CD4-positive, alpha-beta T cell treated with Interleukin-6 at 100 ng/mL for 8 hours (primary cell): ENCODE data around the gene JMY.
A peak's percentile ranks its signal among the peaks of the same experiment; 100 is the strongest.
"Not testable (repeated sequence)": the region's sequence is repeated elsewhere in the genome, so short reads cannot be mapped to it uniquely, and the experiment has no call there.

Source experiments
- DNase-seq: peaks from one replicate; pipeline ENCODE4 v3.0.0-alpha.2; 2020; ENCODE audit warnings: mixed read lengths, low spot score

JMY gene

DNA sequence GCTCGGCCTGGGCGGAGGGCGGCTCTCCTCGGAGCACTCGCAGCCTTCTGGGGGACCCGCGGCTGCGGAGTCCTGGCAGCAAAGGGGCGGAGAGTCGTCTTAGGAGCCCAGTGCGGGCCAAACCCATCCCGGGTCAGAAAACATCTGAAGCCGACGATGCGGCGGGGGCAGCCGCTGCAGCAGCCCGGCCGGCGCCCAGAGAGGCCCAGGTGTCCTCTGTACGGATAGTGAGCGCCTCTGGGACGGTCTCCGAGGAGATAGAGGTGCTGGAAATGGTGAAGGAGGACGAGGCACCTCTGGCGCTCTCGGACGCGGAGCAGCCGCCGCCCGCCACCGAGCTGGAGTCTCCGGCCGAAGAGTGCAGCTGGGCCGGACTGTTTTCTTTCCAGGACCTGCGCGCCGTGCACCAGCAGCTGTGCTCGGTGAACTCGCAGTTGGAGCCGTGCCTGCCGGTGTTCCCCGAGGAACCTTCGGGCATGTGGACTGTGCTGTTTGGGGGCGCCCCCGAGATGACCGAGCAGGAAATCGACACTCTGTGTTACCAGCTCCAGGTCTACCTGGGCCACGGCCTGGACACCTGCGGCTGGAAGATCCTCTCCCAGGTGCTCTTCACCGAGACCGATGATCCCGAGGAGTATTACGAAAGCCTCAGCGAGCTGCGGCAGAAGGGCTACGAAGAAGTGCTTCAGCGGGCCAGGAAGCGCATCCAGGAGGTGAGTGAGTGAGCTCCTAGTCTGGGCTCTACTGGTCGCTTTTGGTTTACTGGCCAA, 1.2 kb downstream of the JMY start:
- peak; percentile 10 for DNase-seq

DNA sequence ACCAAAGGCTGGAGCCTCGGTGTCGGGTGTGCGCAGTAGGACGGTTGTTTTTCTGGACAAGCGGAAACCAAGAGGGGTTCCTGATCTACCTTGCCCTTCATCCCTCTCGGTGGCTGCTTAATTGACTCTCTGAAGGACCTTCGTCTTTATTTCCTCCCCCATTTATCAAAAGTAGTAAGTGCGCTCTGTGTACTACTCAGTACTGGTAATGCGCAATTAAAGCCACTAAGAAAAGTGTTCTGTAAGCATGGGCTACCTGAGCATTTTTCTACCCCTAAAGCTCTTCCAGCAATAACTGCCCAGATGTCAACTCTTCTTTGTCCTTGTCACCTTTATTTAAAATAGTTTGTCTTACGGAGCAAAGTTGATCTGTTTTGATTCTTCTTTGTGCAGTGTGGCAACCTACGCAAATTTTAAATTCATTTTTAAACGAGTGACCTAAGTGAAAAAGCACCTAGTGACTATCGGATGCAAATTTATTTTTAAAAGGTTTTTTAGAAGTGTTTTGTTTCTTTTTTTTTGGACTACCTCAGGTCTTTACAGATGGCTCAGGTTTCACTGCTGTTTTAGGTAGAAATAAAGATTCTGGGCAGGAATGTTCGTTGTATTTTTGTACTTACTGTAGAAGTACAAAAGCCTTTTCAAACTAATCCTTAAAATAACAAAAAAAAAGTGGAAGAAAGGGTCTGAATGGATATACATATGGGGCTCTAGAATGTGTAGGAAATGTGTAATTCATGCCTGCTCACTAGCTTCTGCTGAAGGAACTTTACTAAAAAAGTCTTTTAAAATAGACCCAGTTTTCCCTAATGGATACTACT, 2.0 kb downstream of the JMY start:
- no peak for DNase-seq

GRCh38 chr5:79240561-79240960, 4.6 kb downstream of the JMY start:
- DNase-seq, result no peak

- no peak for DNase-seq
These were observed 5.6 kb downstream of the JMY start for GRCh38 chr5:79241535-79241979.

DNA sequence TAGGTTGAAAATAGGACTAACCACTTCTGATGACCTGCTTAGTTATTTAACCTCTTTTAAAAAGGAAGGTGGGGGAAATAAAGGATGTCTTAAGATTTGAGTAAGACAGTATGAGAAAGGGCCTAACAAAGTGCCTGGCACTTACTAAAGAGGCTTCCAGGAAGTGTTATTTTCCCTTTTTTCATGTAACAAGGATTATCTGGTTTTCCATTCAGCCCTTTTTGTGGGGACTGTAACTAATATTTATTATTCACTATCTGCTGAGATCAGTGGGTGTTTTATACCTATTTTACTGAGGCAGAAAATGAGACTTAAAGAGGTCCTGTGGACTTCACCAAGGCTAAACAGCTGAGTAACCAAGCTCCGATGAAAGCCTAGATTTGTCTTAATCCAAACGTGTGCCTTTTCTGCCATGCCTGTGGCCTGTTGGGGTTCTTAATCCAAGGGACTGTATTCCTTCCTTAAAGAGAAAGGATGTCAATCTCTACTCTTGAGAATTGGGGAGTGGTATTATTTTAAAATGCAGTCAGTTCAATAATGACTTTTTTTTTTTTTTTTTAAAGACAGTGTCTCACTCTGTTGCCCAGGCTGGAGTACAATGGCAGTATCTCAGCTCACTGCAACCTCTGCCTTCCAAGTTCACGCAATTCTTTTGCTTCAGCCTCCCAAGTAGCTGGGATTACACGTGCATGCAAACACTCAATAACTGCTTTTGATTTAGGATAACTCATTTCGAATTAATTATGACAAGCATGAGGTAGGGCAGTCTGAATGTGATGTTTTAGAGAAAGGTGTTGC, 6.5 kb downstream of the JMY start:
- DNase-seq, result no peak

DNA sequence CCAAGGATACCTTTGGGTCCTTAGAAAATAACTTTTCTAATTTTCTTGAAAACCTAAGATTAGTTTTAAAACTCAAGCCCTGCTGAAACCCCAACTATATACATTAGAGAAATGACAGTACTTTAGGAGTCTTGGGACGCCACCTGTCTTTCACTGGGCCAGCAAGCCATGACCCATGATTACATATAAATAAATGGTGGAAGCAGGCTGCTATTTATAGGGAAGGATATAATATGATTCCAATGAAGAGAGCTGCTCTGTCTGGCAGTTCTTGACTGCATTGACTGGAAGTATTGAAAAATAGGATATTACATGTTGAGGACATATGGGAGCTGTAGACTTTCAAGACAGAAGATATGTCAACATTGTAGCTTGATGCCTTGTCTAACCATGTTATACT, 7.3 kb downstream of the JMY start:
- DNase-seq, result no peak

- DNase-seq, result not testable (repeated sequence)
These were observed 18.1 kb downstream of the JMY start for GRCh38 chr5:79254067-79254466.

- no peak for DNase-seq
These were observed 20.0 kb downstream of the JMY start for GRCh38 chr5:79255786-79256557.

DNA sequence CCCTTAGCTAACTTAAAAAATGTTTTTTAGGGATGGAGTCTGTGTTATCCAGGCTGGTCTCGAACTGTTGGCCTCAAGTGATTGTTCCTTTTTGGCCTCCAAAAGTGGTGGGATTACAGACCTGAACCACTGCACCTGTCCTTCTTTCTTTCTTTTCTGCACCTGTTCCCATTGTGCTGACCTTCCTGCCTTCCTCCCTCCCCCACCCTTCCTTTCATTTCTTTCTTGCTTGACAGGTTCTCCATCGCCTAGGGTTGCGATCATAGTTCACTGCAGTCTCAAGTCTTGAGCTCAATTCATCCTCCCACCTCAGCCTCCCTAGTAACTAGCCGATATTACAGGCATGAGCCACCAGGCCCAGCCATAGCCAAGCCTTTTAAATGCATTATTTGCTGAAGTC, 20.6 kb downstream of the JMY start:
- no peak for DNase-seq

DNA sequence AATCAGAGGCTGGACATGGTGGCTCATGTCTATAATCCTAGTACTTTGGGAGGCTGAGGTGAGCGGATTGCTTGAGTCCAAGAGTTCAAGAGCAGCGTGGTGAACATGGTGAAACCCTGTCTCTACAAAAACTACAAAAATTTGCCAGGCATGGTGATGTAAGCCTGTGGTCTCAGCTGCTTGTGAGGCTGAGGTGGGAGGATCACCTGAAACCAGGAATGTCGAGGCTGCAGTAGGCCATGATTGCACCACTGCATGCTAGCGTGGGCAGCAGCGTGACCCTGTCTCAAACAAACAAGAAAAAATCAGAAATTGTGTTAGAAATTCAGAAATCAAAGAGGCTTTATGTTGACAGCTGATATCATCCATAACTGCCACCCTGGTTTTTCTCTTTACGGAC, 21.4 kb downstream of the JMY start:
- DNase-seq, result no peak

GRCh38 chr5:79258801-79259200, 22.9 kb downstream of the JMY start:
- DNase-seq, result no peak

- no peak for DNase-seq
These were observed 23.5 kb downstream of the JMY start for GRCh38 chr5:79259383-79259782.

DNA sequence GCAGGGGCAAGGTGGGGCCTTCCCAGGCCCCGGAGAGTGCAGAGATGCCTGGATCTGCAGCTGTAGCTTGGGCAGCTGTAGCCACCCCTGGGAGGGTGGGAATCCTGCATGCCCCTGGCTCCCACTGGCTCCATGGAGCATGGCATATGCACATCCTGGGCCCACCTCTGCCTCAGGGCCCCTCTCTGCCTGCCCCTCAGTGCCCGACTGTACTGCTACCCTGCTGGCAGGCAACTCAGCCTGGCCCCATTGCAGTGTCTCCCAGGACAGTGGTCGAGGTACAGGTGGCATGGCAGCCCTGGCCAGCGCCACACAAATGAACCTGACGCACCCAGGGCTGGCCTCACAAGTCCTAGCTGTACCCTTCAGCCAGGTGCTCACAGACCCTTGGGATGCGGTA, 23.9 kb downstream of the JMY start:
- DNase-seq, result no peak

GRCh38 chr5:79261897-79262296, 26.0 kb downstream of the JMY start:
- DNase-seq, result no peak

GRCh38 chr5:79263290-79263689, 27.4 kb downstream of the JMY start:
- no peak for DNase-seq

- DNase-seq, result no peak
These were observed 31.2 kb downstream of the JMY start for GRCh38 chr5:79267180-79267579.

GRCh38 chr5:79269733-79270166, 33.8 kb downstream of the JMY start:
- no peak for DNase-seq

DNA sequence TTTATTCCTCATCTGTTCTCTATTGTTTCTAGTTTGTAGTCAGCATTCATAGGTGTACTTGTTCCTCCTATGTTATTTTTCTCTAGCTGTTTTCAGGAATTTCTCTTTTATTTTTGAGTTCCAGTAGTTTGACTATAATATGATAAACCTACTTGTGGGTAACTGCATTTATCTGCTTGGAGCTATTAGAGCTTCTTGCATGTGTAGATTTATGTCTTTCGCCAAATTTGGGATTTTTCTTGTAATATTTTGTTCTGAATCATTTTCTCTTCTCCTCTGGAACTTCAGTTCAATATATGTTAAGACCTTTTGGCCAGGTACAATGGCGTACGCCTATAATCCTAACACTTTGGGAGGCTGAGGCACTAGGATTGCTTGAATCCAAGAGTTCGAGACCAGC, 37.4 kb downstream of the JMY start:
- DNase-seq, result no peak

DNA sequence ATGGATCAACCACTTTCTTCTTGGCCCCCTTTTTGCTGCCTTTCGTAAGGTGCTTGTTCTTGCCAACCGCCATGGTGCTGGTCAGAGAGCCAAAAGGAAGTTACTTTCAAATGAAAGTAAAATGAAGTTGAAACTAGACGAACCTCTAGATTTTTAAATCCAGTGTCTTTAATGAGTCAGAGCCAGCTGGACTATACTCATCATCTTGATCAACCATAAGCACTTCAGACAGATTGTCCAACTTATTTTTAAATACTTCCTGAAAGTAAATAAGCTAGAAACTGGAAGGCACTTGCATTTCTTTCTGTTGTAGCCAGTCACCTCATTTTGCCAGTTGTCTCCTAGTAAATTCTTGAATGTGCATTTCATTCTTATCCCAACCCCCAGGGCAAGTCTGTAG, 48.9 kb downstream of the JMY start:
- no peak for DNase-seq

GRCh38 chr5:79285285-79285684, 49.4 kb downstream of the JMY start:
- DNase-seq, result no peak

DNA sequence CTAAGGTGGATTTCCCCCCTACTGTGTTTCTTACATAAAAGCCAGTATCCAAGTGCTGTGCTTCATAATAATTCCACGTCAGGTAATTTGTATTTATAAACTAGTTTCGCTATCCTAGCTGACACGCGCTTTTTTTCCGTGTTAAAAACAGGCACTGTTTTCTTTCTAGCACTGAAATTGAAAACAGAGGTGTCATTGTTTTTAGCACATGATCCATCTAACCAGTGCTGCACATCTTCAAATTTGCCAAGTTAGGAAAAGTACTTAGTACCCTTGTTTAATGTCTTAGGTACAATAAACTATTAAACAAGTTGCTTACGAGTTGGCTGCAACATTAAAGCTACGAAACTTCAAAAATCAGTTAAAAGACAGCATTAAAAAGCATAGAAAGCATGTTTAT, 49.9 kb downstream of the JMY start:
- no peak for DNase-seq

- DNase-seq, result no peak
These were observed 51.4 kb downstream of the JMY start for GRCh38 chr5:79287380-79287779.
